Hematopoietic multipotent progenitor cell treated with erythropoietin and hydrocortisone succinate and interleukin-3 and kit ligand, for 6 days (in vitro differentiated cells): ENCODE results near the gene ABCG2.
"Not testable (repeated sequence)": the region's sequence is repeated elsewhere in the genome, so short reads cannot be mapped to it uniquely, and the experiment has no call there.

Experiments used
- DNase-seq: peaks from one replicate; pipeline ENCODE4 v3.0.0-alpha.2; 2015

ABCG2 gene

DNA sequence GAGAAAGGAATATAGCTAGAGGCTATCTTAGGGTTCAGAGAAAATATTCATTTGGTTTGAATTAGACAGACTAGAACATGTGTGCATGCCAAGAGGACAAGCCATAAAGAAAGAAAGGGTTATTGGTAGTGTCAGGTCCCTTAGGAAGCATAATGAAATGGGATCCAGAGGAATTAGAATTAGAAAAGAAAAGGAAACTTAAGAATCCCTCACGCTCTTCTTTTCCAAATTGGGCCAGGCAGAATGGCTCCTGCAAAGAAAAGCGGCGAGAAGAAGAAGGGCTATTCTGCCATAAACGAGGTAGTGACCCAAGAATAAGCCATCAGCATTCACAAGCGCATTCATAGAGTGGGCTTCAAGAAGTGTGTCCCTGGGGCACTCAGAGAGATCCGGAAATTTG lies 4.9 kb upstream of the ABCG2 start:
- DNase-seq: no peak

DNA sequence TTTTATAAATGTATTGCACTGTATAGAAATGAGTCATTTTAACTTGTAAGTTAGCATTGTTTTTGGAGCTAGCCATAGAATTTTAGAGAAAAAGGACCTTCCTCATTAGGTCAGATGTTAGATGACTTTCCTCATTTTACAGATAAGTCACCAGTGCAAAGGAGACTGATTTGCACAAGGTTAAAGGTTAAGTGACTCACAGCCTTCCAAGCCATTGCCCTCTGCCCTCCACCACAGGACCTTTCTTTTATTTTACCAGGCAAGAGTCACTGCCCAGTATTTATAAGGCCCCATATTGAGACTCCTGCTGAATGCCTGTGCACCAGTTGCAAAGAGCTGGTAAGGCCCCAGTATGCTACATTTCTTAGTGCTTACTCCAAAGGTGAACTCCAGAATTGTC lies 4.2 kb upstream of the ABCG2 start:
- DNase-seq: no peak

DNA sequence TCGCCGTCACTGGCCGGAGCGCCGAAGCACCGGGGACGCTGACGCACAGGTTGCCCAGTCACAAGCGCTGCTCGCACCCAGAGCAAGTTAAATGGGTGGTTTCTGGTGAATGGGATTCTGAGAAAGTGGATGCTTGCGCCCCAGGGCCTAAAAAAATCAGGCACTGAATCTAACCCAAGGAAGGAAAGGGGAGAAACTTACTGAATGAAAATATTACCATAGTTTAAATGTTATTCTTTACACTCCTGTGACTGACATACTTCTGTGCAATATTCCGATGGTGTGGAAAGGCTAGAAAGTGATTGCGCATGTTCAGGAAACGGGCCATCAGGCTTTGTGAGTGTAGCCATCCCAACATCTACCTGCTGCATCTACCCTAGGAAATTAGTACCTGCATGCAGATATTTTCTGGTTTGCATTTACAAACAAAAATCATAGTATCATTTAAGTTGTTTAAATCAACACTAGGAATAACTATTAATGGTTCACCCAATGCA lies 838 bp upstream of the ABCG2 start:
- DNase-seq: no peak

DNA sequence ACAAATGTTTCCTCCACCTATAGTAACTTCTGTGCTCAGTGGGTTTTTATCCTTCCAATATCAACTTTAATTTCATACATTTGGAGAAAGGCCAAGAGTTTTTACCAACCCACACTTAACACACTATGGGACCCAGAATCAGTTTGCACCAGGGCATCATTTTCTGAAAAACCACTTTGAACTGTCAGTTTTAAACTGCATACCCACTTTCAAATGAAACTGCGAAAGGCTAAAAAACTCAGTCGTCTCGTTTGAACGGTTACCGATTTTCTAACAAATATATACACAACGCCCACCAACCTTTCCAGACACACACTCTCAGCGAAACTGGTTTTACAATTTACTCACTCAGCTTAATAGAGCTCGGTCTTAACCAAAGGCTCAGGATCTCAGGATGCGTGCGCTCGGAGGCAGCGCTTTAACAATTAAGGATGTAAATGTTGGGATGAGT lies 376 bp downstream of the ABCG2 start:
- DNase-seq: no peak

DNA sequence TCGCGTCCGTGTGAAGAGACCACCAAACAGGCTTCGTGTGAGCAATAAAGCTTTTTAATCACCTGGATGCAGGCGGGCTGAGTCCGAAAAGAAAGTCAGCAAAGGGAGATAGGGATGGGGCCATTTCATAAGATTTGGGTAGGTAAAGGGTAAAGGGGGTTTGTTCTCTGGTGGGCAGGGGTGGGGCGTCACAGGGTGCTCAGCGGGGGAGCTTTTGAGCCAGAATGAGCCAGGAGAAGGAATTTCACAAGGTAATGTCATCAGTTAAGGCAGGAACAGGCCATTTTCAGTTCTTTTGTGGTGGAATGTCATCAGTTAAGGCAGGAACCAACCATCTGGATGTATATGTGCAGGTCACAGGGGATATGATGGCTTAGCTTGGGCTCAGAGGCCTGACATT lies 6.1 kb downstream of the ABCG2 start:
- DNase-seq: not testable (repeated sequence)

DNA sequence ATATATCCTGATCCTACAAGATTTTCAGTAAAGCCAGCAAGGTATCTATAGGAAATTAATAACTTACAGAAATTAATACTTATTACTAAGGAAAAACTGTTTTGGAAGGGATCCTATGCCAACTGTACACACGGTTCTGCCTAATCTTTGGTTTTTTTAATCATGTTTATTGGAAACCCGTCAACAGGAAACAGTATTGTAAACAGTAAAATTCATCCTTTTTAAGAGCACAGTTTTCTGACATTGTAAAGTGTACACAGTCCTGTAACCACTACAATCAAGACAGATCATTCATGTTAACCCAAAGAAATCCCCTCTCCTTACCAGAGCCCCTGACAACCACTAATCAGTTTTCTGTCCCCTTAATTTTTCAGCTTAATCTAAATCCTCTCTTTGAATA lies 9.9 kb downstream of the ABCG2 start:
- no peak for DNase-seq

DNA sequence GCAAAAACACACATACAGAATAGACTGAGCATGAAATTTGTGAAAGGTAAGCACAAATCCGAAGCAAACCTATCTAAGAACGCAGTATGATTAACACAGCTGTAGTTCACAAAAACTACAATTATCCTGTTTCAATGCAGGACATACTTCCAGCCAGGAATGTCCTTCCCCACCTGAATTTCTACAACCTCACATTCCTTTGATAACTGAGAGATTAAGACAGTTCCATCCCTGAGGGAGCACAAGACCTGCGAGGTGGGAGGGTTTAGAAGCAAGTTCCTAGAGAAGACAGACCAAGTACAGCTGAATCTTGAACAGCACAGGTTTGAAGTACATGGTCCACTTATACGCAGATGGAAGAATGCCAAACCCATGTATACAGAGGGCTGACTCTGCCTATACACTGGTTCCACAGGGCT lies 10.6 kb downstream of the ABCG2 start:
- DNase-seq: no peak

DNA sequence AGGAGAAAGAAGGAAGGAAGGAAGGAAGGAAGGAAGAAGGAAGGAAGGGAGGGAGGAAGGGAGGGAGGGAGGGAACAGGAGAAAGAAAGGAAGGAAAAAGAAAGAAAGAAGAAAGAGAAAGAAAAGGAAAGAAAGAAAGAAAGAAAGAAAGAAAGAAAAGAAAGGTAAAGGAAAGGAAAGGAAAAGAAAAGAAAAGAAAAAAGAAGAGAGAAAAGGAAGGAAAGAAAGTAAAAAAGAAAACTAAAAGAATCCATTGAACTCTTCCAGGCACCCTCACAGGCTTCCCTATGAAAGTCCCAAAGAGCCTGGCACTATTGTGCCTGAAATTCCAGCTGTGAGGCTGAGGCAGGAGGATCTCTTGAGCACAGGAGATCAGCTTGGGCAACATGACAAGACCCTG lies 11.5 kb downstream of the ABCG2 start:
- DNase-seq: no peak

DNA sequence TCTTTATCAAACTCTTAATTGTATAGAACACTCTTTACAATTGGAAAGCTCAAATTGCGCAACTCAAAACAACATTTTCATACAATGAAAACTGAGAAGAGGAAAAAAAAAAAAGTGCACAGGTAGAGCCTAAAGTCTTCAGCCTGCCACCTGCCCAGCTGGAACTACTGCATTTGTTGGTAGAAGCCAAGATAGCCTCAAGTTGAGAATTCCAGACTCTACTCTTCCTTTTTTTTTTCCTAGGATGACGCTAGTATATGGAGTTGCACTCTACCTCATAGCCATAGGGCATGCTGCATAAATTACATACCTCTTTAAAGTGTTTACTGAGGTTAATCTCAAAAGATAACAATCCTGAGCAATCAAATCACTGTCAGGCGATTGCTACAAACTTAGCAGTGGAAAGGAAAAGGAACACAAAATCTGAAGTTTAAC lies 13.6 kb downstream of the ABCG2 start:
- no peak for DNase-seq

DNA sequence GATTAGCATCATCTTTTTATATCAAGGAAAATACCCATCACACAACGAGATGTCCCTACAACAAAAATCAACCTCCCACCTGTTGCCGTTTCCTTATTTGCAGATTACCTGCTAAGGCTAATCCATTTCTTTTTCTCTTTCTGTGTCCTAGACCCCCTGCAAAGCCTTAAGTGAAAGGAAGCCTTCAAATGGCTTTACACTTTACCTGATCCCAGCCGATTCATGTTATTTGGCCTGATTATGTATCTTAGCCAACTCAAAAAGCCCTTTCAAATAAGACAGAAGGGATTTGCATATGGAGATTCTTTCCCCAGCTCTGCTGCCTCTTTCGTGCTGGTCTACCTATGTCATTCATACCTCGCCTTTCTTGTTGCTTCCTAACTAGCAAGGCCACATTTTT lies 14.4 kb downstream of the ABCG2 start:
- DNase-seq: no peak

DNA sequence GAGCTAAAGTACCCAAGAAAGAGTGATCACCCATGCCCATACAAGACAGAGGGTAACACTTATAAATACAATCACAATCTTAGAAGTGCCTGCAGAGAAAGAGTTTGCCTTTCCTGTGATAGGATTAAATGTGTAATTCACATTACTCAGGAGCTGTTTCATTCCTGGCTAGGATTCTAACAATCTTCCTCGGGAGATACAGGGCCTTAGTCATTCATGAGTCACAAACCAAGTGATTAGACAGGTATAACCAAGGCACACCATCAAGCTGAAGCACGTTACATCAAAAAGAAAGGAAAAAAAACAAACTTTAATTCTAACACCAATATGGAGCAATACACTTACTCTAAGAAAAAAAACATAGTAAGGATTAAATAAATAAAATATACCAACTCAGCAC lies 14.9 kb downstream of the ABCG2 start:
- no peak for DNase-seq

DNA sequence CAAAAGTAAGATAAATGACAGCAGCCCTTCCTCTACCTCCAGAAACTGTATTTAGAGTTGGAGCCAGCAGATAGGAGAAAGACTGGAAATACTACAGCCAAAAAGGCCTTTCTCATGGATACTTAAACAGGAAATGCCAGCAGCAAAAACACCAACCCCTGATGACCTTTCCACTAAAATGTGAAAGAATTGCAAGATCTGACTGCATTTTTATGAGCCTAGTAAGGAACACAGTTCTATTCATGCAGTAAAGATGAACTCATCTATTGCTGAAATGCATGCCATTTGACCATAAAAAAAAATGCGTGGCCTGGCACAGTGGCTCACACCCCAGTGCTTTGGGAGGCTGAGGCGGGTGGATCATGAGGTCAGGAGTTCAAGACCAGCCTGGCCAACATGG lies 19.9 kb downstream of the ABCG2 start:
- no peak for DNase-seq

DNA sequence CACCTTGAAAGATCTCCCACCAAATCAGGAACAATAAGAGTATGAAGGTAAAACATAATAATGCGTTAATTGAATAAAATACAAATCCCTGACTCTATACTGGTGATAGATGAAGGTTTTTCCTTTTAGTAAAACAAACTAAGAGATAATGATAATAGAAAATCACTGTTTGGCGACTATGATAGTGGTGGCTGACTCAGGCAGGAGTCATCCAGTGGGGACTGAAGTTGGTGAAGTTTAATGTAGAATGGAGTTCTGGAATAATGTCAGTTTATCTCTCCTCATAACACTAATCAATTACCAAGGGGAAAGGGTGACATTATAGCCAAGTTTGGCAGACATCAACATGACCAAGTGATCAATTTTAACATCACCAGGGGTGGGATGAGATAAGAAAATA lies 21.3 kb downstream of the ABCG2 start:
- no peak for DNase-seq

DNA sequence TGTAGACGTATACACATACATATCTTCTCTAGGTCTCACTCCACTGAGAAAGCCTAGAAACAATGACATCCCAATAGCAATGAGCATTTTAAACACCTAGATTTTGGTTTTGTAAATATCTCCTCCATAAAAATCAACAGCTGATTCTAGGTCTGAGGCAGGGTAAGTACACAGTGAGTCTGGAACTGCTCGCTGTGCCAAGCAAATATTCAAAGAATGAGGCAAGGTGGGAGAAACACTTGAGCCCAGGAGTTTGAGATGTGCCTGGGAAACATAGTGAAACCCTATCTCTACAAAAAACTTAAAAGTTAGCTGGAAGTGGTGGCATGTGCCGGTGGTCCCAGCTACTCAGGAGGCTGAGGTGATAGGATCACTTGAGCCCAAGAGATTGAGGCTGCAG lies 22.2 kb downstream of the ABCG2 start:
- DNase-seq: no peak

DNA sequence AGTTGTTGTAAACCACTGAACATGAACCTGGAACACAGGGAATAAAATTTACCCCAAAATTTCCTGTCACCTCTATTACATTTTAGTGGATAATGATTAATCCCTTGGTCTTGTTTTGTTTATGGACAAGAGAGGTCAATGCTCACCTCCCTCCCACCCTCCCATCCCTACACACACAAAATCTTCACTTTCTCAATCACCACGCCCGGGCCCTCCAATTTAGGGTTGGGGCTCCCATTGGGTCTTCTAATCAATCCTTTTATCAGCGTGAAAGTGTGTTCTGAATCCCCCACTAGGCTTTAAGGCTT lies 23.1 kb downstream of the ABCG2 start:
- no peak for DNase-seq

DNA sequence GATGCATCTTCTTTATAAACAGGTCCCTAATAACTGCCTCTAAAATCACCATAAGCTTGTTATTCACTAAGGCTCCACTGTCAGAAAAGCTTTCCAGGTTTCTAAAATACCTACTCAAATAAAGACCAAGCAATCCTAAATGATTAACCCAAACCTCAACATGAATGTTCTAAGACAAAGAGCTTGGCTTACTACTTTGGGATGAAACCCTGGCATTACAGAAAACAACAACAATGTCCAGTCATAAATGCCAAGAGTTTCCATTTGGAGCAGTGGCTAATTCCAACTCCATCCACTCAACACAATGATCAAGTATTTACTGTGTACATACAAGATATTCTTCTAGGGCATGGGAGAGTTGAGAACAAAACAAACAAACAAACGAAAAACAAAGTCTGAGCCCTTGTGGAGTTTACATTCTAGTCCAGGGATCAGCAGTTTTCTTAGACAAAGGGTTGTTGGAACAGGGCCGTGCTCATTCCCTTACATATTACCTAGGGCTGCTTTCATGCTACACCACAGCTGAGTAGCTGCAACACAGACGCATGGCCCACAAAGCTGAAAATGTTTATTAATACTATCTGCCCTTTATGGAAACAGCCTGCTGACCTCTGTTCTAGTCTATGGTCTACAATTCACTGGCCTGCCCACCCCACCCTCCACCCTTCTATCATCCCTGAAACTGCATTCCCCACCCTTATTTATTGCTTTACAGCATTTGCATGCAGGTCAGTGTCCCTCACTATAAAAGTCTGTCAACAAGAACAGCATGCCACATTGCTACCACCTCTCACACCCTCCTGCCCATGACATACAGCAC lies 23.7 kb downstream of the ABCG2 start:
- no peak for DNase-seq

DNA sequence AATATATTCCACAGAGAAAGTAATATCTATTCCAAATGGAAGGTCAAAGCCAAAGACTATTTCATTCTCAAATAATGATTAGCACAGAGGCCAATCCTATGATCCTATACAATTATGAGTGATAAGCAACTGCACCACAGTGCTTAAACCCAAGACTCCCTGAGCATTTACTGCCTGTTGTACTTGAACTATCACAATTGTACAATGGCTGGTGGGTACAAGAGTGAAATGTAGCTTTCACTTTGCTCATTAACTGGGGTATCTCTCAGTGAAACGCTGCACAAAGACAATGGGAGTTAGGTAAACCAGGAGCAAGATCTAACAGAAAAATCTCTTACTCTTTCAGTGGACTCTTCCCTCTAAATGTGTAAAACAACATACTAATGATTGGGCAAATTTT lies 24.3 kb downstream of the ABCG2 start:
- DNase-seq: no peak

DNA sequence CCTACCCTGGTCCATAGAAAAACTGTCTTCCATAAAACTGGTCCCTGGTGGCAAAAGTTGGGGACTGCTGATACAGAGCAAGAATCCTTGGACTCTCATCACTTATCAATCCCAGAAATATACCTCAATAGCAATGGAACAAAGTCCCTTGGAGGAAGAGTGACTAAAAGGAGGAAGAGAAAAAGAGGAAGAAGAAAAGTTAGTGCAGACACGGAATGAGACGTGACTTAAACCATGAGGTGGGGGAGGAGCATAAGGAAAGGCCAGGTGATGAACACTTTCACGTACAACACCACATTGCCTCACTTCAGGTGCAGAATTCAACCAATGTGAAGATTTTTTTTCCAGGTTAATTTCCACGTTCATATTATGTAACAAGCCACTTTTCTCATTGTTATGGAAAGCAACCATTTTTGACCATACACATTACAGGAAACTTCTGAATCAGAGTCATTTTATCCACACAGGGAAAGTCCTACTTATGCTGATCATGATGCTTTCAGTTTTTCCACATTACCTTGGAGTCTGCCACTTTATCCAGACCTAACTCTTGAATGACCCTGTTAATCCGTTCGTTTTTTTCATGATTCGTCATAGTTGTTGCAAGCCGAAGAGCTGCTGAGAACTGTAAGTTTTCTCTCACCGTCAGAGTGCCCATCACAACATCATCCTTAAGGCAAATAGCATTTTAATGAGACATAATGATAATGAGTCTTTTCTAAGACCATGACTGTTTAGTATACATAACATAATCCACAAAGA lies 27.7 kb downstream of the ABCG2 start:
- no peak for DNase-seq

DNA sequence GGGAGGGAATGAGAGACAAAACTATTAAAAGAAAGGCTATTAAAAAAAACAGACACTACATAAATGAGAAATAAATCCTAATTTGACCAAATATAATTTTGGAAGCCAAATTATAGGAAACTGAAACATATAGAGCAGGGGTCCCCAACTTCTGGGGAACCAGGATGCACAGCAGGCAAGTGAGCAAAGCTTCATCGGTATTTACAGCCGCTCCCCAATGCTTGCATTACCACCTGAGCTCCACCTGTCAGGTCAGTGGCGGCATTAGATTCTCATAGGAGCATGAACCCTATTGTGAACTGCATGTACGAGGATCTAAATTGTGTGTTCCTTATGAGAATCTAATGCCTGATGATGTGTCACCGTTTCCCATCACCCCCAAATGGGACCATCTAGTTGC lies 28.4 kb downstream of the ABCG2 start:
- DNase-seq: no peak

DNA sequence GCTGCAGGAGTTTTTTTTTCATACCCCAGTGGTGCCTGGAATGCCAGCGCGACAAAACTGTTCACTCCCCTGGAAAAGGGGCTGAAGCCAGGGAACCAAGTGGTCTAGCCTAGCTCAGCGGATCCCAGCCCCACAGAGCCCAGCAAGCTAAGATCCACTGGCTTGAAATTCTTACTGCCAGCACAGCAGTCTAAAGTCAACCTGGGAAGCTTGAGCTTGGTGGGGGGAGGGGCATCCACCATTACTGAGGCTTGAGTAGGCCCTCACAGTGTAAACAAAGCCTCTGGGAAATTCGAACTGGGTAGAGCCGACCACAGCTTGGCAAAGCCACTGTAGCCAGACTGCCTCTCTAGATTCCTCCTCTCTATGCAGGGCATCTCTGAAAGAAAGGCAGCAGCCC lies 36.2 kb downstream of the ABCG2 start:
- not testable (repeated sequence) for DNase-seq

DNA sequence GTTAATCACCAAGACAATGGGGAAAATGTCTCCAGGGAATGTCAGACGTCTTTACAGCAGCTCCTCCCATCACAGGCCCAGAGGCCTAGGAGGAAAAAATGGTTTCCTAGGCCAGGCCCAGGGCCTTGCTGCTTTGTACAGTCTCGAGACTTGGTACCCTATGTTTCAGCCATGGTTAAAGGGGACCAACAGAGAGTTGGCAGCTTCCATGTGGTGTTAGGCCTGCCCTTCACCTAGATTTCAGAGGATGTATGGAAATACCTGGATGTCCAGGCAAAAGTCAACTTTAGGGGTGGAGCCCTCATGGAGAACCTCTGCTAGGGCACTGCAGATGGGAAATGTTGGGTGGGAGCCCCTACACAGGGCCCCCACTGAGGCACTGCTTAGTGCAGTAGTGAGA lies 38.5 kb downstream of the ABCG2 start:
- DNase-seq: no peak

DNA sequence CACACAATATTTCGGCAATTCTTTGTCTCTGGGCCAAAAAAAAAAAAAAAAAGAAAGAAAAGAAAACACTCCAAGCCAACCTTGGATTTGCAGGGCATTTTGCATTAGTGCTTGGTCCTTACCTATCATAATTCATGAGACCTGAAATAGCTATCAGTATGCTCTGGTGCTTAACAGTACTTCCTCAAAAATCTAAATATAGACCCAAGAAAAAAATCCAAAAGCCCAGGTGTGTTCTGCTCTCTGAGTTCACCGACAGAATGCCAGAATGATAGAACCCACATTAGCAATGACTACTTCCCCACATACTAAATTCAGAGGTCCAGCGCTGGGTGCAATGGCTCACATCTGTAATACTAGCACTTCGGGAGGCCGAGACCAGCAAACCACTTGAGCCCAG lies 42.9 kb downstream of the ABCG2 start:
- DNase-seq: no peak

DNA sequence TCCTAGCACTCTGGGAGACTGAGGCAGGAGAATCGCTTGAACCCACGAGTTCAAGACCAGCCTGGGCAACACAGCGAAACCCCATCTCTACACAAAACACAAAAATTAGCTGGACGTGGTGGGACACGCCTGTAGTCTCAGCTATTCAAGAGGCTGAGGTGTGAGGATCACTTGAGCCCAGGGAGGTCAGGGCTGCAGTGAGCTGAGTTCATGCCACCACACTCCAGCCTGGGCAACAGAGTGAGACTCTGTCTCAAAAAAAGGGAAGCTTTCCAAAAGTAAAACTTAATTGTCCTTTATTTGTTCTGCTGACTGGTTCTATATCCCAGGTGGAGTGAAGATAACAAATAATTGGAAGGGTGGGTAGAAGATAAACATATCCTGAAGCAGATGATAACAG lies 45.6 kb downstream of the ABCG2 start:
- DNase-seq: no peak

DNA sequence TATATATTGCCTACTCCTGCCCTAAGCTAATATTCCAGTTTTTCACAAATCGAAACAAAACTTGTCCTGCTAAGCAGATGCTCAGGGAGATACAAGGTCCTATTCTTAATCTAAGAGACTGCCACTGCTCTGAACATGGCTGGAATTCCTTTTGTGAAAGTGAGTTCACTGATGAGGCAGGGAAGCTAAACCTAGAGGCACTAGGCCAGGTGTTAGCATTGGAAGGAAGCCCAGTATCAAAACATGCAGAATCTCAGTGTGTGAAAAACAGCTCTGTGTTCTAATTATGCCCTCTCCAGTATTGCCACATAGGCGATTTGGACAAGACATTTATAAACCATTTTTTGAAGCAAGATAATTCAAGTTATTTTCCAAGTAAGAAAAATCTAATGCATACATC lies 47.6 kb downstream of the ABCG2 start:
- no peak for DNase-seq
